ENCODE data around the gene PLEKHM1.

DNA sequence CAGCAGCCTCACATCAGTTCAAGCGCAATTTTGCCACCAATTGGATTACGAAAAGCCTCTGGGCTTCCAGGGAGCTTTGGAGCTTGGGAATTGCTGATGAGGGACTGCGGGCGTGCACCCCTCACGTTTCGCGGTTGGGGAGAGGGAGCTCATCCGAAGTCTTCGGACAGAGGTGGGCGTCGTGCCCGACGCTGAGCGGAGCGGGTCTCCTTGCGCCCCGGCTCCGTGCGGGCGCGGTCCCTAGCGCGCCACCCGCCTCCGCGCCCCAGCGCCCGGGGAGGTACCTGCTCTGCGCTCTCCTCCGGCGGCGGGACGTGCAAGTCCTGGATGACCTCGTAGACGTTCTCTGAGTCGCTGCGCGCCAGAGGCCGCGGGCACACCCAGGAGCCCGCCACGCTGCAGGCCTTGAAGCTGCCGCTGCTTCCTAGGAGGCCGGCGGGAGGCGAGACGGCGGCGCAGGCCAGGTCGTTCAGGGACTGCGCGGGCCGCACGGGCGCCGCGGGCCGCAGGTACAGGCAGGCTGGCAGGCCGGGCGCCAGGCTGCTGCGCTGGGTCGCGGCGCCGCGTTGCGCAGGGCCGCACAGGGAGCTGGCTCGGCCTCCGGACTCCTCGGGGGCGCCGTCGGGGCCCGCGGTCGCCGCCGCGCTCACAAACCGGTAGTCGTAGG is 61.0 kb downstream of the PLEKHM1 start:
- no peak for TF ChIP-seq CTCF (IDR thresholded peaks at IDR 0.05)
- no peak for TF ChIP-seq ZFX (IDR thresholded peaks at IDR 0.05; ENCODE audit: borderline replicate concordance)
